Adrenal gland (tissue), 5 donors: ENCODE data around the gene ATP9B.

Experiments
- POLR2A ChIP-seq, 2 donors: fragments of 450-650 bp; IDR thresholded peaks; one replicate each; pipeline ENCODE4 v1.6.1; 2017; ENCODE audit warnings: antibody characterized with exemption in 2 of 2, mild to moderate bottlenecking in 2 of 2, moderate library complexity in 1 of 2
- TF ChIP-seq, protein P1 (sequence below), 6 experiments: fragments of 450-650 bp in 4 of 6; fragments of 200-600 bp in 2 of 6; sonication (generic) in 1 of 6; IDR thresholded peaks; 1 replicate in 5 of 6; 2 replicates in 1 of 6; pipeline versions ENCODE4 v1.5.1 to v1.8.0; 2016 to 2021; ENCODE audit warnings: antibody characterized with exemption in 6 of 6, mild to moderate bottlenecking in 2 of 6, moderate library complexity in 1 of 6
- donor health status: DM: no; HTN: no; CAD: no.

- TF ChIP-seq, protein P1, sequence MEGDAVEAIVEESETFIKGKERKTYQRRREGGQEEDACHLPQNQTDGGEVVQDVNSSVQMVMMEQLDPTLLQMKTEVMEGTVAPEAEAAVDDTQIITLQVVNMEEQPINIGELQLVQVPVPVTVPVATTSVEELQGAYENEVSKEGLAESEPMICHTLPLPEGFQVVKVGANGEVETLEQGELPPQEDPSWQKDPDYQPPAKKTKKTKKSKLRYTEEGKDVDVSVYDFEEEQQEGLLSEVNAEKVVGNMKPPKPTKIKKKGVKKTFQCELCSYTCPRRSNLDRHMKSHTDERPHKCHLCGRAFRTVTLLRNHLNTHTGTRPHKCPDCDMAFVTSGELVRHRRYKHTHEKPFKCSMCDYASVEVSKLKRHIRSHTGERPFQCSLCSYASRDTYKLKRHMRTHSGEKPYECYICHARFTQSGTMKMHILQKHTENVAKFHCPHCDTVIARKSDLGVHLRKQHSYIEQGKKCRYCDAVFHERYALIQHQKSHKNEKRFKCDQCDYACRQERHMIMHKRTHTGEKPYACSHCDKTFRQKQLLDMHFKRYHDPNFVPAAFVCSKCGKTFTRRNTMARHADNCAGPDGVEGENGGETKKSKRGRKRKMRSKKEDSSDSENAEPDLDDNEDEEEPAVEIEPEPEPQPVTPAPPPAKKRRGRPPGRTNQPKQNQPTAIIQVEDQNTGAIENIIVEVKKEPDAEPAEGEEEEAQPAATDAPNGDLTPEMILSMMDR (IDR thresholded peaks at IDR 0.05) = no peak
- no peak for TF ChIP-seq POLR2A (IDR thresholded peaks at IDR 0.05)
Observed at GRCh38 chr18:79327199-79327721, 258.1 kb downstream of the ATP9B start.
